Stimulated activated CD4-positive, alpha-beta T cell treated with anti-CD3 and anti-CD28 coated beads, TNF-alpha, amount 100 ng/mL, for 4 hours (primary cell): ENCODE results near the gene PSMB2.
"Not testable (repeated sequence)": the region's sequence is repeated elsewhere in the genome, so short reads cannot be mapped to it uniquely, and the experiment has no call there.

ENCODE experiments used
- DNase-seq, 3 experiments: peaks; one replicate each; pipeline ENCODE4 v3.0.0-alpha.2; 2020; ENCODE audit warnings: low read depth in 3 of 3

Gene PSMB2

GRCh38 chr1:35641233-35641866 lies at the start of gene PSMB2:
PSMB2 (minus strand) TSS chr1:35641526; CDS start chr1:35641432, 94 bp downstream.
- DNase-seq, result peak; percentile 89 to 95 (median 94)

DNA sequence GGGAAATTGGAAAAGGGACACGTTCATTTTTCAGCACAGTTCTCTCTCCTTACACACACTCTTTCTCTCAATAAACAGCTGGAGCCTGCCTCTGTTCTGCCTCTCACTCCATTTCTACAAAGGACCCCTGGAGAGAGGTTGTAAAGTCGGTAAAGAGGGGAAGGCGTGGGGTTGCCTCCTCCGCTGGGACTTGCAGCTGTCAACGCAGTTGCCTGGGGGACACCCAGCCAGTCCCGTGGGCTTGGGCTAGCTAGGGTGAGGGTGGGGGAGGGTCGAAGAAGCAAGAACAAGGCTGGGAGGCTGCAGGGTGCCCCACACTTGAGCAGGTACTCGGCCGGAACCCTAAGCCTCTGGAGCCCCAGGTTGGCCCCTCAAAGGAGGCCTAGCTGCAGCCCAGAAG lies 49.8 kb upstream of the PSMB2 start:
- DNase-seq, result no peak

GRCh38 chr1:35690103-35690502 lies 48.8 kb upstream of the PSMB2 start:
- not testable (repeated sequence) for DNase-seq

DNA sequence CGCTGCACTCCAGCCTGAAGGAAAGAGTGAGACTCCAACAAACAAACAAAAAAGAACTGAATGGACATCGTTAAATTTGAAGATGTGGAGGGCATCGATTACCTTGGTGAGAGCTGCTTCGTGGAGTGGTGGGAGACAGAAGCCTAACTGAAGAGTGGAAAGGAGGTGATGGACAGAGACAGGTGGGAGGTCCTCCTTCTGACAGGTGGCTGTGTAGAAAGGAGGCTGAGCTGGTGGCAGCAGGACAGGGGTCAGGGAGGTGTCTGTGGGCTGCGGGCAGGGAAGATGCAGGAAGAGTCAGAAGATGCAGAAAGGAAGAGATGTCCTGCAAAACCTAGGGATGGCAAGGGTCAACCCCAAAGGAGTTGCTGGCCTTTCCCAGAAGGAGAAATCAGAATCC lies 46.8 kb upstream of the PSMB2 start:
- no peak for DNase-seq

DNA sequence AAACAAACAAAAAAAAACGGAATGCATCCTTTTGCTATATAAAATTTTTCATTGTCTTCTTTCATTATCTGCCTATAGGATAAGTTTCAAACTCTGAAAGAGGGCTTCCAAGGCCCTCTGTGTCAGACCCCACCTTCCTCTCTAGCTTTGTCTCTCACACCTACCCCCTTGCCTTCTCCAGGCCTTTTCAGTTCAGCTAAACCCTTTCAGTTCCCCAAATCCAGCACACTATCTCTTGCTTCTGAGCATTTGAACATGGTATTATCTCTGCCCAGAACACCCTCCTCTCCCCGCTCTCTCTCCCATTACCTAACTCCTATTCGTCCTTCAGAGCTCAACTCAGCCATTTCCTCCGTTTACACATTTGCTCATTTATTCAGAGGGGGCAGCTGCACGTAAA lies 41.7 kb upstream of the PSMB2 start:
- DNase-seq, result no peak

- no peak for DNase-seq
Observed at GRCh38 chr1:35680271-35680670, 38.9 kb upstream of the PSMB2 start.

DNA sequence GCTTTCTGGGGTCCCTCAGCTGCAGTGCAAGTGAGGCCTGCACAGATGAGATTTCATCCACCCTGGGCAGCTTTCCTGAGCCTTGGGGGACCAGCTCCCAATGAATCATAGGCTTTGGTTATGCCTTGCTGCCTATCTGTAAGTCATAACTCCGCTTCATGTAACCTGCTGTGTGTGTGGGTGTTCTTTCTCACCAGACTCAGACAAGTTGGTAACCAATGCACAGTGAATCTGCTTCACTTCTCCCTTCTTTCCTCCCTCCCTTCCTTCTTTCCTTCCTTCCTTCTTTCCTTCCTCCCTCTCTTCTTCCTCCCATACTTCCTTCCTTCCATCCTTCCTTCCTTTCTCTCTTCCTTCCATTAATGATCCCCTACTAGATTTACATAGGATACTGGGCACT lies 34.4 kb upstream of the PSMB2 start:
- no peak for DNase-seq

DNA sequence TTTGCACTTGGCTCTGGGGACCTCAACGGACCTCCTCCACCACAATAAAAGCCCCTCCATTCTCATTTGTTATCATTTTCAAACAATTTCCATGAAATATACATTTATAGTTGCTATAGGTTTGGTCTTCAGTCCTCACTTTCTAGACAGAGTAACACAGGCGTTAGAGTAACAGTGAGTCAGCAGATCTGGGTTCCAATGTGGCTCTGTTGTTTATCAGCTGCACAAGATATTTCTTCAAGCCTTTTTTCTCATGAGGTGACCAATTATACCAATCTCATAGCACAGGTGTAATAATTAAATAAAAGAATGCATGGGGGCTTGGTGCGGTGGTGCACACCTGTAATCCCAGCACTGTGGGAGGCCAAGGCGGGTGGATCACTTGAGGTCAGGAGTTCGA lies 32.8 kb upstream of the PSMB2 start:
- DNase-seq, result no peak

DNA sequence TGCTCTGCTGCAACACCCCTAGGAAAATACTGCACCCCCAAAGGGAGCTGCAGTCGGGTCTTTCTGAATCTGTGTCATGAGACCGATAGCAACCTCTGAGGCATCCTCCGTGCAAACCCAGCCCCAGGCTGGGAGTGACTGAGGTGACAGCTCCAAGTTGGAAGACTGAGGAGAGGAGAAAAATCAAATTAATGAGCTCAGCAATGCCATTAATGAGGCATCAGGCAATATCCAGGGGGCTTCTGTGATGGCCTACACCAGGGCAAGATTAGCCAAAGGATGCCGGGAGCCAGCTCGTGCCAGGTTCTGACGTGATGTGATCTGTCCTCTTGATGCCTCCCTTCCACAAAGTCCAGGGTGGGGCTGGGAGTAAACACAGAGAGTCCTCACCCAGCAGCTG lies 30.8 kb upstream of the PSMB2 start:
- no peak for DNase-seq

DNA sequence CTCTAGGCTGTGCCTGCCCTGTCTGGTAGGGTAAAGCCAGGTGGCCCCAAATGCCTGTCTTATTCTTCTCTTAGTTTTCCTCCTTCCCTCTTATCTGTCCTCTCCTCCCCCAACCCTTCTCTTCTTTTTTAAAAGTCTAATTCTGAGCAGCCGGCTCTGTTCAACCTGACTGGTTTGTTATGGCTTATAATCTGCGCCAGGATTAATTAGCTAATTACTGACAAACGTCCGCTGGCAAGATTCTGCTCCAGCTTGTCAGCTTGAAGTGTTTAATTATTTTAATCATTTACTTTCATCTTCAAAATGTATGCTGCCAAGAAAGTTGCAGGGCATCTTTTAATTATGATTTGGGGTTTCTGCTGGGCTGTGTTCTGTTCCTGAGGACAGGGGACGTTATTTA lies 27.2 kb upstream of the PSMB2 start:
- no peak for DNase-seq

DNA sequence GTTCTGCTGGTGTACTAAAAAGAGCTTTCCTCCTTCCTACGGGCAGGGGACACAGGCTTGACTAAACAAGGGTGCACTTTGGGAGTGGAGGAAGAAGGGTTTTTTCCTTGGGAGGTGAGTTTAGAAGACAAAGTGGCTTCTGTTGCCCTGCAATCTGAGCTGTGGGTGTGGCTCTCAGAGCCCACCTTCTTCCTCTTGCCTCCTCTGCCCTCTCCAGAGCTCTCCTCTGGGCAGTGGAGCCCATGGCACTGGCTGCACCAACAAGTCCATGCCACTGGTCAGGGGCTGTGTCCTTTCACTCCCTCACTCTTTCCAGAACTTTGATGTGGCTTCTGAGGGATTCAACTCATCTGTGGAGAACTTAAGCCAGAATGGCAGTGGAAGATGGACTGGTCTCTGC lies 25.6 kb upstream of the PSMB2 start:
- DNase-seq, result no peak

DNA sequence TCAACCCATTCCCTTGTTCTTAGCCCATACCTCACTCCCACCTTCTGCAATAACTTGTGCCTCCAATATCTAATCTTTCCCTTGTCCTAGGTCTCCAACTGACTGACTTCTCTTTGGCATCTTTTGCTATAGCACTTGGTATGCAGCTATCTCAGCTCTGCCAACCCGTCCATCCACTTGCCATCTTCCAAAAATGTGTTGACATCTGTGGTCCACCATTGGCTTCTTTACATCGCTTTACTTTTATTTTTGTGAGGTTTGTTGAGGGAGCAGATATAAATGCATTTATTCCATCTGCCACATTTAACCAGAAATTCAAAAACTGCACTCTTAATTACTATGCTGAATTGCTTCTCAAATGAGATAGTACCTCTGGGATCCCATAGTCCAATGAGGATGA lies 24.9 kb upstream of the PSMB2 start:
- no peak for DNase-seq

DNA sequence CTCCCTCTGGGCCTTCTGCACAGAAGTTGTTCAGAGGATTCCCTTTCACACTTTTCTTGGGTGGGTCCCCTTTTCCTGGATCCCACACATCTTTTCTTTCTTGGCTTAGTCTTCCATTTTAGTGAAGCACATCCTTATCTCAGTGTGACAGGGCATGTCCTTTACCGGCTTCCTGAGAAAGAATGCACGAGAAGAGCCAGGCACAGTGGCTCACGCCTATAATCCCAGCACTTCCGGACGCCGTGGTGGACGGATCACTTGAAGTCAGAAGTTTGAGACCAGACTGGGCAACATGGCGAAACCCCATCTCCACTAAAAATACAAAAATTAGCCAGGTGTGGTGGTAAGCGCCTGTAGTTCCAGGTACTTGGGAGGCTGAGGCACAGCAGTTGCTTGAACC lies 22.1 kb upstream of the PSMB2 start:
- DNase-seq, result no peak

GRCh38 chr1:35661474-35661795 lies 20.1 kb upstream of the PSMB2 start:
- DNase-seq, result no peak

DNA sequence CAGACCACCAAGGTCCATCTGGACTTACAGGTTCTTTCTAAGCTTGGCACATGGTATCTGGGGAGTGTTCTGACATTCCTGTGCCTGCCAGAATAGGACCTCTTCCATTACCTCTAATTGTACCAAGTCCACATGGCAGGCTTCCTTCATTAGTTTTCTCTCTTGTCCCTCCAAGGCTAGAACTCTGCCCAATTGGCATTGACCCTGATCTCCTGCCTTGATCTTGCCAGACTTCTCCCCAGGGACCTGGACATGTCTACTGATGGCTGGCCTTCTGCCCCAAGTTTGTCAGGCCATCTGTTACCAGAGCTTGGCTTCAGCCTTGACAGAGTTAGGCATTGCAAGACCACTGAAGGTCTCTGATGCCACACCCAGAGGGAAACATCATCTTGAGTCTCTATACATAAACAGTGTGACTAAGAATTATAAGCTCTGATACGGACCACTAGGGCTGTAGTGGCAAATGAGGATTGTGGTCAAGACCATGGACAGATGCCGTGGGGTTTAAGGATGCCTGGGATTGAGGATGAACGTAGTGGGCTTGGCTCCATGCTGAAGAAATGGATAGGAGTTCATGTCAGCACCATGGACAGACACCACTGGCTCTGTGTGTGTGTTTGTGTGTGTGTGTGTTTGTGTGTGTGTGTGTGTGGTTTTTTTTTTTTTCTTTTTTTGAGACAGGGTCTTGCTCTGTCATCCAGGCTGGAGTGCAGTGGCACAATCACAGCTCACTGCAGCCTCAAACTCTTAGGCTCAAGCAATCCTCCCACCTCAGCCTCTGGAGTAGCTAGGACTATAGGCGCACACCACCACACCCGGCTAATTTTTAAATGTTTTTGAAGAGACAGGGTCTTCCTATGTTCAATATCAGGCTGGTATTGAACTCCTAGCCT lies 19.5 kb upstream of the PSMB2 start:
- no peak for DNase-seq

GRCh38 chr1:35659589-35659988 lies 18.3 kb upstream of the PSMB2 start:
- no peak for DNase-seq

DNA sequence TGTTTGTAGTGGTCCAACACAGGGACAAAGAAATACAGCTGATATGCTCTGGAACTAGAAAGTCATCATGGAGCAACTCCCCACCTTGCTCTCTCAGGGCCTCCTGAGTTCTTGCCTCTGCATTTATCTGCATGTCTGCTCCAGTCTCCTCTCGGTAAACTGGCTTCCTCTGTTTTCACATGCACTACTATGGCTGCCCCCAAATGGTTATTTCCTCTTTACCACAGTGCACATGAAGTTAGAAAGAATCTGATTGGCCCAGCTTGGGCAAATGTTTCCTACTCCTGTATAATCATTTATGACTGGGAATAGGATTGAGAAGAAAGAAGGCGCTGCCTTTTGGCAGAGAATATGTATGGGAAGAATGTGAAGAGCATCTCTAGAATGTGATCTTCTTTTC lies 16.5 kb upstream of the PSMB2 start:
- DNase-seq, result no peak

DNA sequence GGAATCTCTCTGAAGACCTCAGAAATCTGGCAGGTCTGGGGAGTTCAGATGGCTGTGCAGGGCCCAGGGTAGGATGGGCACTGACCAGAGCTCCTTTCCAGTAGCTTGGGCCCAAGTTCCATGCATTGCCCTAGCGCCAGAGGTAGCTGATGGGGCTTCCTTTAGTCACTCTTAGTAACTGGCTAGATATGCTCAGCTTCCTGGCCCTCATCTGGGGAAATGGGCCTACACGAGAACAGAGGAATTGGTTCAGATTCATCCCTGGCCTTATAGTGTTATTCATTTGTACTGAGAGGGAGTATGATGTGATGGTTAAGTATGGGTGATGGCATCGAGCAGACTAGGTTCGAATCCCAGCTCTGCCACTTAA lies 15.5 kb upstream of the PSMB2 start:
- DNase-seq, result no peak

- DNase-seq, result no peak
Observed at GRCh38 chr1:35656148-35656862, 15.0 kb upstream of the PSMB2 start.

GRCh38 chr1:35655196-35655595 lies 13.9 kb upstream of the PSMB2 start:
- DNase-seq, result no peak

DNA sequence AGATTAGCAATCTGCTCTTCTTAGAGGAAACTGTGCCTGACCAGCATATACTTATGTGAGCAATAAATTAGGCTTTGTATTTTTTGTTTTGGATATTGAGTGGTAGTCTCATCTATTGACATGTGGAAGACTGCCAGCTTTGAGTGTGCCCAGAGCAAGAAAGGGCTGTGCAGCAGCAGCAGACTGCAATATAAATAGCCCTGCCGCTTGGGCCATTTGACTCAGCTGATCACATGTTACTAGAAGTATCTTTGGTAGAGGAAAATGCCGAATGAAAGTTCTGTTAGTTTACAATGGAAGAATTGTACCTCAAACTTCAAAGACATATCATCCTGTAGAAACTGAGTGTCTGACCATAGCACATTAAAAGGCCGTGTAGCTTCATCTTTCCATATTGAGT lies 9.1 kb upstream of the PSMB2 start:
- no peak for DNase-seq

- DNase-seq, result no peak
Observed at GRCh38 chr1:35646043-35646442, 4.7 kb upstream of the PSMB2 start.

DNA sequence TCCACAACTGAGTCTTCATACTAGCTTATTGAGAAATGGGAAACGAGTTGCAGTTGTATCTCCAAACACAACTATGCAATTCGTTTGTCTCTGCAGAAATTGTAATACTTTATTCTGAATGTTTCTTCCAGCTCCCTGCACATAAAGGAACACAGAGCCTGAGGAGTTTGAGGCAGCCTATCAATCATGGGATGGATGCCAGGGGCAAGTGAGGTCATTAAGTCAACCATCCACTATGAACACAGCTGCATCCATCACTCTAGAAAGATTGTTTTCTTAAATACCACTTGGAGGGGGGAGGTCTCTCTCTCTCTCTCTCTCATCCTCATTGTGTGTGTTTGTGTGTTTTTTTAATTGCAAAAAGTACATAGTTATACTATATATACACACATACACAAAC lies 2.9 kb upstream of the PSMB2 start:
- no peak for DNase-seq
